Natural killer cell (primary cell): ENCODE data around the gene GPRASP2. TPM values are rescaled to one million over a fixed set of nuclear protein-coding genes. Genes with fewer than 3 reads are reported as not detected.

Experiments used
- ATAC-seq, 3 donors: fragments of 150-1000 bp in 2 of 3; fragments of 200-7000 bp in 1 of 3; cut with Tn5 transposase; 1 replicate in 1 of 3; 2 replicates in 2 of 3; pipeline ENCODE4 v1.10.0; 2021; ENCODE audit warnings: mild to moderate bottlenecking in 2 of 3, moderate library complexity in 2 of 3
- DNase-seq, 2 donors: peaks; one replicate each; pipeline versions ENCODE4 v3.0.0 to v3.0.0-alpha.2; 2013 to 2021; ENCODE audit warnings: mixed read lengths in 1 of 2
- H3K27ac ChIP-seq: one replicate; pipeline ENCODE4 v1.5.1; 2013; ENCODE audit warnings: mild to moderate bottlenecking, low read length
- H3K27me3 ChIP-seq: one replicate; pipeline ENCODE4 v1.6.1; 2013; ENCODE audit warnings: low read length; ENCODE audit not compliant: control insufficient read depth, insufficient read depth
- H3K36me3 ChIP-seq: one replicate; pipeline ENCODE4 v1.6.1; 2013; ENCODE audit warnings: low read length; ENCODE audit not compliant: control insufficient read depth, insufficient read depth
- H3K4me1 ChIP-seq: one replicate; pipeline ENCODE4 v1.6.1; 2013; ENCODE audit warnings: low read length; ENCODE audit not compliant: control insufficient read depth, insufficient read depth
- H3K4me3 ChIP-seq: one replicate; pipeline ENCODE4 v1.5.1; 2013; ENCODE audit warnings: low read length
- H3K9me3 ChIP-seq: one replicate; pipeline ENCODE4 v1.6.1; 2013; ENCODE audit warnings: low read length; ENCODE audit not compliant: control insufficient read depth, insufficient read depth
- H3K27ac Mint-ChIP-seq, 2 donors: one replicate each; pipeline ENCODE4 v1.8.0; 2022; ENCODE audit warnings: mild to moderate bottlenecking in 2 of 2, mixed read lengths in 2 of 2, moderate library complexity in 1 of 2
- H3K27me3 Mint-ChIP-seq, 2 donors: one replicate each; pipeline ENCODE4 v1.8.0; 2022; ENCODE audit warnings: low read depth in 2 of 2, mixed read lengths in 2 of 2
- H3K36me3 Mint-ChIP-seq: one replicate; pipeline ENCODE4 v1.8.0; 2022; ENCODE audit warnings: mixed read lengths
- H3K4me1 Mint-ChIP-seq, 2 donors: one replicate each; pipeline ENCODE4 v1.8.0; 2022; ENCODE audit warnings: mixed read lengths in 2 of 2
- H3K4me3 Mint-ChIP-seq: one replicate; pipeline ENCODE4 v1.8.0; 2022; ENCODE audit warnings: mild to moderate bottlenecking, moderate library complexity, mixed read lengths
- H3K9me3 Mint-ChIP-seq, 2 donors: one replicate each; pipeline ENCODE4 v1.8.0; 2022; ENCODE audit warnings: mixed read lengths in 2 of 2
- CTCF ChIP-seq: fragments of 200-600 bp; IDR thresholded peaks from one replicate; pipeline ENCODE4 v1.8.0; 2022; ENCODE audit warnings: antibody characterized with exemption
- WGBS: methylation state at CpG from one replicate; pipeline ENCODE4 v1.1.7; 2013; ENCODE audit warnings: missing lambda C conversion rate; ENCODE audit not compliant: insufficient coverage; 5-methylcytosine and 5-hydroxymethylcytosine counted together
- intact Hi-C: fragments of 100-400 bp; cut with micrococcal nuclease; formaldehyde crosslinking; loops from one replicate; pipeline ENCODE4 v1.14.2; 2022
- total RNA-seq, 4 donors: library from RNA; stranded (reverse); fragments of 120-200 nt in 1 of 4; gene quantifications; one replicate each; pipeline versions ENCODE4 v1.2.3 to v1.2.4, GENCODE V29; 2013 to 2022

Gene GPRASP2
- total RNA-seq, 3 donors from 2014 or later (not counting 1 experiment from before 2014, with no cell fraction given) = 0.43 to 0.70 (median 0.68) TPM

GRCh38 chrX:102712981-102713625 lies 855 bp downstream of the GPRASP2 start:
- H3K9me3 ChIP-seq = no peaks in the 10 kb centered on the region
- no peaks in the 10 kb centered on the region for H3K36me3 ChIP-seq
- DNase-seq (peak in 1 of 2 donors; percentile 38), ATAC-seq (peak in 2 of 3 donors; percentile 40 to 43)
- Mint-ChIP-seq H3K36me3 (no peaks in the 10 kb centered on the region), H3K9me3 (no peaks in the 10 kb centered on the region), H3K4me1 (peaks cover 6 to 16% of the 10 kb centered on the region in 2 donors), H3K4me3 (peak overlapping the region; percentile 74), H3K27me3 (peaks cover 11 to 22% of the 10 kb centered on the region in 2 donors), H3K27ac (no peak overlapping the region)
- no peak overlapping the region for H3K27ac ChIP-seq
- intact Hi-C loops = no loop called here
- TF ChIP-seq CTCF = no peak
- 0% methylated on average over 14 of the region's 23 CpGs for WGBS
- peaks cover 13% of the 10 kb centered on the region for H3K4me1 ChIP-seq
- peak overlapping the region; percentile 38 for H3K4me3 ChIP-seq
- H3K27me3 ChIP-seq = peaks cover 10% of the 10 kb centered on the region

- H3K4me3 ChIP-seq = no peak overlapping the region
- no peak for TF ChIP-seq CTCF
- peaks cover 10% of the 10 kb centered on the region for H3K27me3 ChIP-seq
- Mint-ChIP-seq H3K4me1 (peaks cover 6 to 16% of the 10 kb centered on the region in 2 donors), H3K27ac (no peak overlapping the region), H3K36me3 (no peaks in the 10 kb centered on the region), H3K27me3 (peaks cover 11 to 15% of the 10 kb centered on the region in 2 donors), H3K9me3 (no peaks in the 10 kb centered on the region), H3K4me3 (no peak overlapping the region)
- H3K4me1 ChIP-seq = peaks cover 13% of the 10 kb centered on the region
- no peaks in the 10 kb centered on the region for H3K9me3 ChIP-seq
- no peak for DNase-seq
- ATAC-seq = no peak
- H3K36me3 ChIP-seq = no peaks in the 10 kb centered on the region
- 96% methylated on average over 6 of the region's 6 CpGs for WGBS
- intact Hi-C loops = no loop called here
- no peak overlapping the region for H3K27ac ChIP-seq
Observed at GRCh38 chrX:102714994-102715393, 2.7 kb downstream of the GPRASP2 start.

- DNase-seq = no peak
- Mint-ChIP-seq H3K36me3 (no peaks in the 10 kb centered on the region), H3K9me3 (no peaks in the 10 kb centered on the region), H3K27me3 (peaks cover 5 to 9% of the 10 kb centered on the region in 2 donors), H3K4me3 (no peak overlapping the region), H3K4me1 (peaks cover 13 to 24% of the 10 kb centered on the region in 2 donors), H3K27ac (no peak overlapping the region)
- intact Hi-C loops = no loop called here
- Histone ChIP-seq H3K9me3 (no peaks in the 10 kb centered on the region), H3K4me1 (peaks cover 17% of the 10 kb centered on the region), H3K27ac (no peak overlapping the region), H3K36me3 (no peaks in the 10 kb centered on the region), H3K27me3 (peaks cover 10% of the 10 kb centered on the region), H3K4me3 (no peak overlapping the region)
- ATAC-seq = no peak
- no peak for TF ChIP-seq CTCF
- 95% methylated on average over 5 of the region's 5 CpGs for WGBS
Observed at GRCh38 chrX:102715967-102716366, 3.7 kb downstream of the GPRASP2 start.
